Limb (tissue), 2 donors: ENCODE measurements around the gene EEA1.
A peak's percentile ranks its signal among the peaks of the same experiment; 100 is the strongest.

Experiments
- DNase-seq, 2 donors: peaks; one replicate each; pipeline ENCODE4 v3.0.0-alpha.2; 2016; ENCODE audit errors: extremely low spot score in 2 of 2

The EEA1 gene

DNA sequence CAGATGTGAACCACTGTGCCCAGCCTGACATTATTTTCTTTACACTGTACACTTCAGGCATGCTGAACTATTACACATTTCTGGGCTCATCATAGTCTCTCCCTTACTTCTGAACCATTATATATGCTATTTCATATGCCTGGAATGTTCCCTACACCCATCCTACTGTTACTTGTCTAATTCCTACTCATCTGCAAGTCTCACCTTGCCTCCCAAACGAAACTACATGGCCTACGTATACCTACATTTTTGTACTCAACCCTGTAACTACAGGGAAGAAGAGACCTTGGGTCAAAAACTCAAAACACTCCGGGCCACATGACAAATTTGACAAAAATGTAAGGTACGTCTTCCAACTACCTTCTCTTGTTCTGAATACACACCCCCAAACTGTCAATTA is 9.5 kb upstream of the EEA1 start:
- DNase-seq, result no peak

DNA sequence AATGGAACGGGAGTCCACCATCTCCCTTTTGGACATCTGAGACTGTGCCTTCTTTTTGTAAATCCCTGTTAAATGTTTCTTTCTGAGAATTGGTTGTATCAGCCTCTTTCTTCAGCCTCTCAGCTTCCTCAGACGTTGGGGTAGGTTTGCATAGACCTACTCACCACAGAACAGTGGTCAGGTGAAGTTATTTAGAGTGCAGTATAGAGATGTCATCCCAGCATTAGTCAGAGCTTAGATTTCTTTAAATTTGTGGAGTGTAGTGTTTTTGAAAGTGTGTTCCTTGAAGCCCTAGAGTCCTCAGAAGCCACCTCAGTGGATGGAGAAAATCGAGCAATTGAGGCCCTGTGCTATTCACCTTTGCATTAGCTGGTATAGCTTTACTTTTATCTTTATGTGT is 8.9 kb upstream of the EEA1 start:
- DNase-seq, result no peak

DNA sequence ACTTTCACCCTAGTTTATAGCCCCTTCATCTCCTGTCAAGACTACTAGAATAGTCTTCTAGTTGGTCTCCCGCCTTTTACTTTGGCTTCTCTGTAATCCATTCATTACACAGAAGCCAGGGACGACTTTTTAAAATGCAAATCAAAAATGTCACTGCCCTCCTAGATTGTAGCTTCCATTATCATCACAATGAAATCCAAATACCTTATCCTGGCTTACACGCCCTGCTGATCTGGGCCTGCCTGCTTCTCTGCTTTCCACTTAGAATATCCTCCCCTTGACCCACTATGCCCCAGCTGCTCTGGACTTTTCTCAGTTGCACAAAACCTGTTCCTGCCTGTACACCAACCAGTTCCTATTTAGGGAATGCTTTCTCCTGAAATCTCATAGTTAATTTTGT is 4.5 kb upstream of the EEA1 start:
- DNase-seq, result no peak

DNA sequence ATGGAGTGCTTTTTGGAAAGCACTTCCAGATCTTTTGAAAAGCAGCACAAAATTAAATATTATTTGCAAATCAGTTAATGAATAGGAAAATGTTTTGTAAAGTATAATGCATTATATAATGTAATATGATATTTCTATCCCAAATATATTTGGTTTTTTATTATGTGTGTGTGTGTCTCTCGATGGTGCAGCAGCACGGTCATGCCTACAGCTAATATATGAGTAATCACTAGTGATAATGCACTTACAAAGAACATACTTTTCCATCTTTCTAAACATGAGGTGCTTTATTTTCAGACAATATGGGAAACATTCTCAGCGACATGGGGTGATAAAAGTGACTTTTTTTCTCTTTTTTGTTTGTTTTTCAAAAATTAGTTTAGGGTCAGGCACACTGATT is 1.3 kb upstream of the EEA1 start:
- no peak for DNase-seq

DNA sequence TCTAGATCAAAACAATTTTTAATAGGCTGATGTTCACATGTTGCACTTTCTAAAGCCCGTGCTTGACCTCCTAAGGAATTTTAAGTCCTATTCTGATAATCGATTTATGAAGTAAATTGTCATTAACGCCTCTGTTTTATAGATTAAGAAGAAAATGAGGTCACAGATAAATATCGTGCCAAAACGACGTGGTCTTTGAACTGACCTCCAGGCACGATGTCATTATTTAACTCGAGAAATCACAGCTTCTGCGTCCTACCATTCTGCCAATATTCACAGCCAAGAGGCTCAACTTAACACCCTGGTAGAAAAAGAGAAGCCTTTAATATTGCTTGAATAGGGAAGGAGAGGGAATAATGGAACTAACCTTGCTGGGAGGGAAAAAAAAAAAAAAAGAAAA is 888 bp upstream of the EEA1 start:
- no peak for DNase-seq

DNA sequence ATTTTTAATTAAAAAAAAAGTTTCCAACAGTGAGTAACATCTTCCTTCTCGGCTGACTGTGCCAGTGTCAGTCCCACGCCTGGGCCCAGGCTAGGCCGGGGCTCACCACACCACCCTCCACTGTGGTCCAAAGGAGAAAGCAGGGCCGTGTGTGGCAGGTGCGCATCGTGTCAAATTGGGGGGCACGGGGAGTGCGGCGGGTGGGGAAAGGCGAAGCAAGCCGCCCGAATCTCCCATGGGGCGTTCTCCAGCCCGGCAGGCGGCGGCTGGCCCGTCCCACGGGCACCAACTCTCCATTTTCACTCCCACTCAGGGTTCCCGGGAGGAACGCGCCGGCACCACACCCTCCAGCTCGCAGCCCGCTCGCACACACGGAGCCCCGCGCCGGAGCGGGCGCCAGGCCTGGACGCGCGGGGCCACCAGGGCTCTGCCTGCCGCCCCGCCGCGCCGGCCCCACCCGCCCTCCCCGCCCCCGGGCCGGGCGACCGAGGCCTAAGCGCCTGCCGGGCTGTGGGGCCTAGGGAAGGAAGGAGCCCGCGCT is 604 bp downstream of the EEA1 start:
- DNase-seq, result peak in 1 of 2 donors; percentile 74

DNA sequence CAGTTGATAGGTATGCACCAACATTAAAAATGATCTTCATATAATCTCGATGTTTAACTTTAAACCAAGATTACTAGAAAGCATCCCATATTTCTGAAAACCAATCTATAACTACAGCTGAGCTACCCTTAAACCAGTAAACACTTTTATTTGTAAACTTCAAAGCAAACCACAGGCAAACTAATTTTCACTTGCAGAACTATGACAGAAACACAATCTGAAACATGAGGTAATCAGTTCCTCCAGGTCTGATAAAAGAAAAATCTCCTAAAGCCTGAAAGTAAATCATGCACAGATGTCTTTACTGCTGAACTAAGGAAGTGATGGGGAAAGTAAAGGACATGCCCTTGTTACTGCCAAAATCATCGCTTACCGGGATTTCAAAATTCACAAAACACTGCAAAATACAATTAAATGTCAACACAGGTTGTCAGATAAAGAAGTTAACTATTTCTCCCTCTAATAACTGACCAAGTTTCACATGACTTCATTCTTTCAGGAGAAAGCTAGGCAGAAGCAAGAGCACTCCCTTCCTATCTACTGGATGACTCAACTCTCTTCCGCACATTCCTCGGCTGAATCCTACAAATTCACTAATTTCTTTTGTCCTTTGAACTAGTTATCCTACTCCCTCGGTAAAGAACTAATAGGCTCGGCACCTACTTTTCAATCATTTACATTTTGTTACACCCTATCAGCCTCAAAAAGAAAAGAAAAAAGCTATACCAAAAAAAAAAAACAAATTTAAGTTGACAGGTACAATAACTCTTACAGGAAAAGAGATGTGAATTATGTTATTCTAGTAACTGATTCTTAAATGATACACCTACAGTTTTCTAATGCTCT is 1.4 kb downstream of the EEA1 start:
- peak in 1 of 2 donors; percentile 24 for DNase-seq

DNA sequence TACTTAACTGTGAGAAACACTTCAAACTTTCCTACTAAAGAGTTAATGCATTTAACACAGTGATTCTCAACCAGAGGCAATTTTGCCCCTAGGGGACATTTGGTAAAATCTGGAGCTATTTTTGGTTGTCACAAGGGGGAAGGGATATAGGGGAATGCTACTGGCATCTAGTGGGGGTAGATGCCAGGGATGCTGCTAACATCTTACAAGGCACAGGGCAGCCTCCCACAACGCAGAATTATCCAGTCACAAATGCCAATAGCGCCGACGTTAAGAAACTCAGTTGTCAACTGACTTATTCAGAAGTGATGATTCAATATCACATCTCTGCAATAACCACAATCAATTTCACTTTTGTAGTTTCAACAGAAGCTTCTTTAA is 2.0 kb downstream of the EEA1 start:
- peak in 1 of 2 donors; percentile 18 for DNase-seq

DNA sequence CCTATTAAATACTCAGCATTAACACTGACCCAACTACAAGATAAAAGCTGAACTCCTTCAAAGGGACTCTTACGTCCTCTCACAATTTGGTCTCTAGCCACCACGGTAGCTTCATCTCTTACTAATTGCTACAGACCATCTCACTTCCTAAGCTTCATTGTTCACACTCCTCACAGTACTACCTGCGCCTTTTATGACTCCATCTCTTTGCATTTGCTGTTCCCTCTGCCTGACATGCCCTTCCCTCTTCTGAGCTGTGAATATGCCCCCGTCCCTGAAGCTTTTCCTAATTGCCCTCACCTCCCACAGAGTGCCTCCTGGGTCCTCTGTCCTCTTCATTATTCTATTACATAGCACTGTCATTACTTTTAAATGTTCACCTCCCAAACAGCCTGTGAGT is 2.5 kb downstream of the EEA1 start:
- DNase-seq, result no peak

DNA sequence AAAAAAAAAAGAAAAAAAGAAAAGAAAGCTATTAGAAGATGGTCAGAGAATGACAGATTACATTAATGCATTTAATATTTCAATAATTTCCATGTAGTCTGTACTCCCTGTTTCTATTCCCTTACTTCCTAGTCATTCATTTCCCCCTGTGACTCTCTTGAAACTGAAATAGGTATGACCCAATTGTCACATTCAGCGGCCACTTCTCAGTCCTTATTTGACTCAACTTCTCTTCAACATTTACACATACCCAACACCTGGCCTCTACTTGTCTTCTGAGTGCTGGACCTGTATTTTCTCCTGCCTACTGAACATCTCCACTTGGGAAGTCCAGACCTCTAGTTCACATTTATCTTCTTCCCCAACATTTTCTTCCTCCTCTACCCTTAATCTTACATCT is 7.2 kb downstream of the EEA1 start:
- no peak for DNase-seq

DNA sequence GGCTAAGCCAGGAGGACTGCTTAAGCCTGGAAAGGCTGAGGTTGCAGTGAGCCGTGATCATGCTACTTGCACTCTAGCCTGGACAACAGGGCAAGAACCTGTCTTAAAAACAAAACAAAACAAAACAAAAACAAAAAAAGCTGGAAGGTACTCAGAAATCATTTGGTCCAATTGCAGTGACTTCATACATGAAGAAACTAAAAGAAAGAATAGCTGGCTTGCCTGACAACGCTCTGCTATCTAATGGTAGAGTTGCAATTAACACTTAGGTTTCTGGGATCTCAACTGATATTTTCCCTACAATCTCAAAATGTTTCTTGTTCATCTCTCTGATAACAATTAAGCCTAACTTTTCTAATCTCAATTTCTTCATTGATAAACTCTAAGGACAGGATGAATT is 13.7 kb downstream of the EEA1 start:
- no peak for DNase-seq

DNA sequence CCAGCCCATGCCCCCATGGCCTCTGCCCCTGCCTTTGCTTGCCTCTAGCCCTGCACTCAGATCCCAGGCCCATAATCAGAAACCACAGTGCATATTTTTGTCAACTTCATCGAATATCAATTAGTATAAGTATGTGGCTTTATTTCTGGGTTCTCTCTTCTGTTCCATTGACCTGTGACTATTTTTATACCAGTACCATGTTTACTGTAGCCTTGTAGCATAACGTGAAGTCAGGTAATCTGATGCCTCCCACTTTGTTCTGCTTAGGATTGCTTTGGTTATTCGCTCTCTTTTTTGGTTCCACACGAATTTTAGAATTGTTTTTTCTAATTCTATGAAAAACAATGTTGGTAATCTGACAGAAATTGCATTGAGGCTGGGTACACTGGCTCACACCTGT is 14.9 kb downstream of the EEA1 start:
- no peak for DNase-seq

DNA sequence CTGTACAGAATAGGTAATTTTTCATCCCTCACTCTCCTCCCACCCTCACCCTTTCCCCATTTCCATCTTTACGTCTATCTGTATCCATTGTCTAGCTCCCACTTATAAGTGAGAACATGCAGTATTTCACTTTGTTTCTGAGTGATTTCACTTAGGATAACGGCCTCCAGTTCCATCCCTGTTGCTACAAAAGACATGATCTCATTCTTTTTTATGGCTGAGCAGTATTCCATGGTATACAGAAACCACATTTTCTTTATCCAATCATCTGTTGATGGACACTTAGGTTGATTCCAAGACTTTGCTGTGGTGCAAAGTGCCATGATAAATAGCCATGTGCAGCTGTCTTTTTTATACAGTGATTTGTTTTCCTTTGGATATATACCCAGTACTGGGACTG is 16.4 kb downstream of the EEA1 start:
- DNase-seq, result no peak

DNA sequence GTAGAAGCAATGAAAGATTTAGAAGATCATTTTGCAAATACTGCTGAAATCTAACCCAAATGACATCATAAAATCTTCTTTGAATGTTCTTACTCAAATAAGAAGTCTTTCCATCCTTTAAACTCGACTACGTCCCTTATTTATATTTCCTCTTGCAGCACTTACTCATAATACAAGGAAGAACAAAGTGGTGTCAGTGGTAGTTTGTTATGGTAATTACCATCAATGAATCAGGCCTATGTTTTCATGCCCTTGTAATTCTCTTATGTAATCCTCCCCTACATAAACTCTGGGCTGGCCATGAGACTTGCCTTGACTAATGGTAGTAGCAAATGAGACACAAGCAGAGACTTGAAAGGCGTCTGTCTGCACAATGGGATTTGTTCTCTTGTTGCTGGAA is 17.0 kb downstream of the EEA1 start:
- DNase-seq, result no peak

DNA sequence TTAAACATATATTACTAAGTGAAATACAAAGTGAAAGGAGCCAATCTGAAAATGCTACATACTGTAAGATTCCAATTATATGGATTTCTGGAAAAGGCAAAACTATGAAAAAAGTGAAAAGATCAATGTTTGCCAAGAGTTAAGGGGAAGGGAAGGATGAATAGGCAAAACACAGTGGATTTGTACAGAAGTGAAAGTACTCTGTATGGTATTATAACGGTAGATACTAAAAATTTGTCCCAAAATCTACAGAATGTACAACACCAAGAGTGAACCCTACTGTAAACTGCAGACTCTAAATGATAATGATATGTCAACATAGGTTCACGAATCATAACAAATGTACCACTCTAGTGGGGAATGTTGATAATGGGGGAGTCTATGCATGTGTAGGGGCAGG is 17.8 kb downstream of the EEA1 start:
- no peak for DNase-seq

DNA sequence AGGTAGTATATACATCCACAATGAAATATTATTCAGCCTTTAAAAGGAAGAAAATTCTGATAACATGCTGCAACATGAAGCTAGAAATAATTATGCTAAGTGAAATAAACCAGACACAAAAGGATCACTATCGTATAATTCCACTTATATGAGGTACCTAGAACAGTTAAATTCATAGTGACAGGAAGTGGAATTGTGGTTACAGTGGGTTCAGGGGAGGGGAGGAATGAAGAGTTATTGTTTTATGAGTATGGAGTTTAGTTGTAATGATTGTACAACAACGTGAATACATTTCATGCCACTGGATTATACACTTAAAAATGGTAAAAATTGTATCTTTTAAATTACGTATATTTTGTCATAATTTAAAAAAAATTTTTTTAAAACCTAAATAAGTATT is 21.0 kb downstream of the EEA1 start:
- no peak for DNase-seq

DNA sequence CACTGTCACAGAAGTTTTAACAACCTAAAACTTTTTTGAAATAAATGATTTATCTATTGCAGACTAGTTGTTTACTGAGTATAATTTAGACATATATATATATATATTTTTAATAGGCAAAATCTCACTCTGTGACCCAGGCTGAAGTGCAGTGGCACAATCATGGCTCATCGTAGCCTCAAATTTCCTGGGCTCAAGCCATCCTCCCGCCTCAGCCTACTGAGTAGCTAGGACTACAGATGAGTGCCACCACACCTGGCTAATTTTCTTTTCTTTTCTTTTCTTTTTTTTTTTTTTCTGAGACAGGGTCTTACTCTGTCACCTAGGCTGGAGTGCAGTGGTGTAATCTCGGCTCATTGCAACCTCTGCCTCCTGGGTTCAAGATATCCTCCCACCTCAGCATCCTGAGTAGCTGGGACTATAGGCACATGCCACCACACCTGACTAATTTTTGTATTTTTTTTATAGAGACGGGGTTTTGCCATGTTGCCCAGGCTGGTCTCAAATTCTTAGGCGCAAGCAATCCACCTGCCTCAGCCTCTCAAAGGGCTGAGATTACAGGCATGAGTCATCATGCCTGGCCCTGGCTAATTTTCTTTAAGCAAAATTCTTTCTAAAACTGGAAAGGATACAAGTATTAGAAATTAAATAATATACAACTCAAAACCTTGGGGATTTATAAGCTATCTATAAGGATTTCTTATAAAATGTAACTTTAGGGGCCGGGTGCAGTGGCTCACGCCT is 23.1 kb downstream of the EEA1 start:
- no peak for DNase-seq

DNA sequence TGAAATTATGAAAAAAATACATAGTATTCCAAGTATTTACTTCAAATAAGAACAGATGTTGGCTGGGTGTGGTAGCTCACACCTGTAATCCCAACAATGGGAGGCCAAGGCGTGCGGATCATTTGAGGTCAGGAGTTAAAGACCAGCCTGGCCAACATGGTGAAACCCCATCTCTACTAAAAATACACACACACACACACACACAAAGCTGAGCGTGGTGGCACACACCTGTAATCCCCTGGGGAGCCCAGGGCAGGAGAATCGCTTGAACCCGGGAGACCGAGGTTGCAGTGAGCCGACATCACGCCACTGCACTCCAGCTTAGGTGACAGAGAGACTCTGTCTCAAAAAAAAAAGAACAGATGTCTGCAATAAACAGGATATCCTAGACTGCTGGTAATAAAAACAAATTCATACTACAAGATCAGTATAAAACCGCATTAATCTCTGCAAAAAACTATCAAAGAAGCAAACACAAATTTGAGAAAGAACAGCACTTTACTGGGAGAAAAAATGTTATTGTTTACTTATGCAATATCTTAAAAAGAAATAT is 23.8 kb downstream of the EEA1 start:
- no peak for DNase-seq

DNA sequence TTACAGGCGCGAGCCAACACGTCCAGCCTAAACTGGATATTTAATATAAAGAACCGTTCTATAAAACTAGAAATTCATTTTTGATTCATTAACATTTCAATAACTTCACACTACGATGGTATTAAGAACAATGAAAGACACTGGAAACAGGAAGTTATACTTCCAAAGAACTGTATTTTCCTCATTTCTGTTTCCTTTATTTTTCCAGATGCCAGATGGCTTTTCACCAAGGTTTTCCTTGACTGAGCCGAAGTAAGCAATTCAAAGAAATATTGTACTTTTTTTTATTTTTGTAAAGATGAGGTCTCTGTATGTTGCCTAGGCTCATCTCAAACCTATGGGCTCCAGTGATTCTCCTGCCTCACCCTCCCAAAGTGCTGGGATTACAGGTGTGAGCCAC is 28.2 kb downstream of the EEA1 start:
- no peak for DNase-seq

DNA sequence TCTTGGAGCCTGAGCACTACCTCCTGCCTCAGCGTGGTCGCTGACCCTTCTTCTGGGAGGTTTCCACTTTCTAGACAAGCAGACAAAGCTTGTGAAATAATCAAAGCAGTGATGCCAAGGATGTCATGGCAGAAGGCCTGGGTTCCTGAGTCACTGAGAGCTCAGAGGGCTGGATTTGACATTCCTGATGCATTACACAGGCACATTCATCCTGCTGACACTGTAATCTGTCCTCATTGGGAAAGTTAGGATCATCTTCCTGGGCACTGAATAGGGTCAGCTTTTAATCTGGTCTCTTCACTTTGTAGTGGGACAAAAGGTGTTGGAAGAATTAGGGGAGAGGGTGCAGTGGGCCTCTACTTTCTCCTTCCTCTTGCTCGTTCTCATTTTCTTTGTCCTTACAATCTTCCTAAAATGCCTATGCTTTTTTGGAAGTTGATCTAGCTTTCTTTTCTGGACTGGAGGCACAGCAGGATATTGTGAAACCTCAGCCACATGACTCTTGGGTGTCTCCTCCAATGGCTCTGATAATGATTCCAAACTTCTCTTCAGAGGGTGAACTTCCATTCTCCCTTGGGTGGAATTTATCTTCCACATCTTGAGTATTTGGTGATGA is 29.6 kb downstream of the EEA1 start:
- DNase-seq, result no peak

DNA sequence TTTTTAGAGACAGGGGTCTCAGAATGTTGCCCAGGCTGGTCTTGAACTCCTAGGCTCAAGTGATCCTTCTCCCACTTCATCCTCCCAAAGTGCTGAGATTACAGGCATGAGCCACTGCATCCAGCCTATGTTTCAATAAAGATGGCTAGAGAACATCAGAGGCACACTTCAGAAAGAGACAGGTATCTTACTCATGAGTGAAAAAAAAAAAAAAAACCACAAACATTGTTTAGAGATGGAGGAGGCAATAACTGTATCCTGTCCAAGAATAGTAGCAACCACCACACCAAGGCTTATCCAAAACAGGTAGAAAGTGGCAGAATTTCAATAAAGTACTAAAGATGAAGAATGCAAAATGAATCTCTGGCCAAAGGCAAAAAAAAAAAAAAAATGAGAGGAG is 30.3 kb downstream of the EEA1 start:
- no peak for DNase-seq

DNA sequence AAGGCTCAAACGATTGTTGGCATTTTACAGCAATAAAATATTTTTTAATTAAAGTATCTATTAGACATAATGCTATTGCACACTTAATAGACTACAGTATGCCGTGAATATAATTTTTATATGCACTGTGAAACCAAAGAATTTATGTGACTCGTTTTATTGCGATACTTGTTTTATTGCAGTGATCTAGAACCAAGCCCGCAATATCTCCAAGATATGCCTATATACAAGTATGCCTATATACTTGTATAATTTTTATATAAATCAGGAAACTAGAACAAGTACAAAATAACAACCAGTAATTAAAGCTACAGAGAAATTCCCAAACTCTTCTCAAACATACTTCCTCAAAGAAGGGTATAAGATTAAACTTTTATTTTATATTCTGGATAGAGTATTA is 31.3 kb downstream of the EEA1 start:
- no peak for DNase-seq
